ENCODE measurements around the gene FGG.

DNA sequence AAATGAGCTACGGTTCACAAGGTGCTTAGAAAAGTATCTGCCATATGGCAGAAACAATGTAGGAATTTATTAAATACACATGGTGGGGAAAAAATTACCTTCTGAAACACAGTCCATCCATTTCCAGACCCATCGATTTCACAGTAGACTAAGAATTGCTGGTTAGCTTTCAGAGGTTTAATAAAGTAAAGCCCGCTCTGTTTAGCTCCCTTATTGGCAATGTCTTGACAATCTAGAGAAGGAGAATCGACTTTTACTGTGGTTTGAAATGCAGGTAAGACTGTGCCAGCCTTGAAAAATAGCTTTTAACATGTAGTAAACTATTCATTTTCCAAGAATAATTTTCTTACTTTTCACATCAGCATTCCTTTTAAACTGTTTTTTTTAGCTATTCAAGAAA, 2.9 kb downstream of the FGG start:
- TF ChIP-seq CTCF (tag by site-specific recombination; IDR thresholded peaks at IDR 0.05) (no peak), ZNF146 (tag by site-specific recombination; IDR thresholded peaks at IDR 0.05) (no peak), ZNF214 (tag by site-specific recombination; IDR thresholded peaks at IDR 0.05; ENCODE audit: borderline replicate concordance) (no peak), ZBTB1 (tag by site-specific recombination; IDR thresholded peaks at IDR 0.05) (no peak), ZNF302 (tag by site-specific recombination; IDR thresholded peaks at IDR 0.05; ENCODE audit: low read depth) (no peak), ZBTB21 (tag by site-specific recombination; IDR thresholded peaks at IDR 0.05) (no peak), ZNF768 (tag by site-specific recombination; IDR thresholded peaks at IDR 0.05) (no peak), ZSCAN30 (tag by site-specific recombination; IDR thresholded peaks at IDR 0.05) (no peak), ZNF501 (tag by site-specific recombination; IDR thresholded peaks at IDR 0.05) (no peak)
- TF ChIP-seq, protein P1, sequence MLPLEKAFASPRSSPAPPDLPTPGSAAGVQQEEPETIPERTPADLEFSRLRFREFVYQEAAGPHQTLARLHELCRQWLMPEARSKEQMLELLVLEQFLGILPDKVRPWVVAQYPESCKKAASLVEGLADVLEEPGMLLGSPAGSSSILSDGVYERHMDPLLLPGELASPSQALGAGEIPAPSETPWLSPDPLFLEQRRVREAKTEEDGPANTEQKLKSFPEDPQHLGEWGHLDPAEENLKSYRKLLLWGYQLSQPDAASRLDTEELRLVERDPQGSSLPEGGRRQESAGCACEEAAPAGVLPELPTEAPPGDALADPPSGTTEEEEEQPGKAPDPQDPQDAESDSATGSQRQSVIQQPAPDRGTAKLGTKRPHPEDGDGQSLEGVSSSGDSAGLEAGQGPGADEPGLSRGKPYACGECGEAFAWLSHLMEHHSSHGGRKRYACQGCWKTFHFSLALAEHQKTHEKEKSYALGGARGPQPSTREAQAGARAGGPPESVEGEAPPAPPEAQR (tag by site-specific recombination; IDR thresholded peaks at IDR 0.05), result no peak

All from HEK293 (cell line).